Activated CD4-positive, CD25-positive, alpha-beta regulatory T cell treated with anti-CD3 and anti-CD28 coated beads, Interleukin-2, amount 50 U/mL, for 24 hours (primary cell): Measurements from ENCODE around the gene VWA5A.

ENCODE experiments used
- ATAC-seq, 2 donors: fragments of 150-1000 bp; cut with Tn5 transposase; one replicate each; pipeline ENCODE4 v1.10.0; 2021; ENCODE audit warnings: mild to moderate bottlenecking in 1 of 2, moderate library complexity in 1 of 2

The VWA5A gene, protein sequence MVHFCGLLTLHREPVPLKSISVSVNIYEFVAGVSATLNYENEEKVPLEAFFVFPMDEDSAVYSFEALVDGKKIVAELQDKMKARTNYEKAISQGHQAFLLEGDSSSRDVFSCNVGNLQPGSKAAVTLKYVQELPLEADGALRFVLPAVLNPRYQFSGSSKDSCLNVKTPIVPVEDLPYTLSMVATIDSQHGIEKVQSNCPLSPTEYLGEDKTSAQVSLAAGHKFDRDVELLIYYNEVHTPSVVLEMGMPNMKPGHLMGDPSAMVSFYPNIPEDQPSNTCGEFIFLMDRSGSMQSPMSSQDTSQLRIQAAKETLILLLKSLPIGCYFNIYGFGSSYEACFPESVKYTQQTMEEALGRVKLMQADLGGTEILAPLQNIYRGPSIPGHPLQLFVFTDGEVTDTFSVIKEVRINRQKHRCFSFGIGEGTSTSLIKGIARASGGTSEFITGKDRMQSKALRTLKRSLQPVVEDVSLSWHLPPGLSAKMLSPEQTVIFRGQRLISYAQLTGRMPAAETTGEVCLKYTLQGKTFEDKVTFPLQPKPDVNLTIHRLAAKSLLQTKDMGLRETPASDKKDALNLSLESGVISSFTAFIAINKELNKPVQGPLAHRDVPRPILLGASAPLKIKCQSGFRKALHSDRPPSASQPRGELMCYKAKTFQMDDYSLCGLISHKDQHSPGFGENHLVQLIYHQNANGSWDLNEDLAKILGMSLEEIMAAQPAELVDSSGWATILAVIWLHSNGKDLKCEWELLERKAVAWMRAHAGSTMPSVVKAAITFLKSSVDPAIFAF

DNA sequence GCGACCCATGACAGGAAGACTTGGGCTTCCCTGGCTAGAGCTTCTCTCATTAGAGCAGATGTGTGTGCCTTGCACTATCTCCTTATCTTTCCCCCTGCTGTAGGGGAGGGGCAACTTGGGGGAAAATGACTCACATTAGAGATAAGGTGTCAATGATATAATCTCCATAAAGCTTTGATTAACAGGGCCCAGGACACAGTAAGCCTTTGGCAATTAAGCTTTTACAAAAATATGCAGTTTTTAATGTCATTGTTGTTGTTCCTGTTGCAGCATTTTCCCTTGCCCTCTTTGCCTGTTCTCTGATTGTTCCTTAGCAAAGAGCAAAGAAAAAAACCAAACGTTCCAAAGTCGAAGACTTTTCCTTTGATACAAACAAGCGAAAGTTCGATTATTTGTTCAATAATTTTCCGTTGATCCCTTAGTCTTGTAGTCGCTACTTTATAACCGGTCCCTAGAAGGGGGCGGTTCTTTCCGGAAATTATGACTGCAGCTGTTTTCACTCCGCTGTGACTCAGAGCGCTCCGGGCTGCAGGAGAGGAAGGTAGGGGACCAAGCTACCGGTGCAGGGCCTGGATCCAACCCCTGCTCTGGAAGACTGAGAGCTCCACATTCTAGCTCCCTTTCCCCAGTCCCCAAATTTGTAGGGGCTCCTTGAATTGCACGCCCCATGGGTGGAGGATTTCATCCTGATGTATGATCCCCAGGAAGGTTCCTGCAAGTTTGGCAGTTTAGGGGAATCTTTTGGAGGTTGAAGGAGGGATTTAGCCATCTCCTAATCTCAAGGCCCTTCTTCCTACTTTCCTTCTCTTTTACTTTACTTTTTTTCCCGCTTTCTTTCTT, at the start of gene VWA5A:
VWA5A (plus strand) TSS at position 509 of the 840 bp plus-strand sequence. CDS start 2,062 bp downstream, outside the sequence.
- peak; percentile 100 for ATAC-seq

DNA sequence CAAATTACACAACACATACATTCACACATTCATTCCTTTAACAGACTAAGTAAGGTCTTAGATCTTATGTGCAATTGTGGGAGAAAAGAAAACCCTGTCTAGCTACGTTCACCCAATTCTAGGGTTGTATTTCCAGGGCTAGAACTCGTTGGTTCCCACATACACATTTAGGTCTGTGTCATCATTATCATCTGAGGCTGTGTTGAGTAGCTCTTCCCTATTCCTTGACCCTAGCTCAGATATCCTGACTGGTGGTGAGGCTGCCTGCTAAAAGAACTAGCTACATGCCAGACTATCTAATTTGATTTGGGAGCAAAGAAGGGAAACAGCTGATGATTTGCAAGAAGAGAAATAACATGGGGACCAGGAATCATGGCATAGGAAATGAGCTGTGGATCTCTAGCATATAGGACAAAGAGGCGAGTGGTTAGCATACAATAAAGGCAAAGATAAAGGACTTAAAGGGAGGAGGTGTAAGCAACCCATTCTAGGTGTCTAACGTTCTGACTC, 46.6 kb upstream of the VWA5A start:
- no peak for ATAC-seq

DNA sequence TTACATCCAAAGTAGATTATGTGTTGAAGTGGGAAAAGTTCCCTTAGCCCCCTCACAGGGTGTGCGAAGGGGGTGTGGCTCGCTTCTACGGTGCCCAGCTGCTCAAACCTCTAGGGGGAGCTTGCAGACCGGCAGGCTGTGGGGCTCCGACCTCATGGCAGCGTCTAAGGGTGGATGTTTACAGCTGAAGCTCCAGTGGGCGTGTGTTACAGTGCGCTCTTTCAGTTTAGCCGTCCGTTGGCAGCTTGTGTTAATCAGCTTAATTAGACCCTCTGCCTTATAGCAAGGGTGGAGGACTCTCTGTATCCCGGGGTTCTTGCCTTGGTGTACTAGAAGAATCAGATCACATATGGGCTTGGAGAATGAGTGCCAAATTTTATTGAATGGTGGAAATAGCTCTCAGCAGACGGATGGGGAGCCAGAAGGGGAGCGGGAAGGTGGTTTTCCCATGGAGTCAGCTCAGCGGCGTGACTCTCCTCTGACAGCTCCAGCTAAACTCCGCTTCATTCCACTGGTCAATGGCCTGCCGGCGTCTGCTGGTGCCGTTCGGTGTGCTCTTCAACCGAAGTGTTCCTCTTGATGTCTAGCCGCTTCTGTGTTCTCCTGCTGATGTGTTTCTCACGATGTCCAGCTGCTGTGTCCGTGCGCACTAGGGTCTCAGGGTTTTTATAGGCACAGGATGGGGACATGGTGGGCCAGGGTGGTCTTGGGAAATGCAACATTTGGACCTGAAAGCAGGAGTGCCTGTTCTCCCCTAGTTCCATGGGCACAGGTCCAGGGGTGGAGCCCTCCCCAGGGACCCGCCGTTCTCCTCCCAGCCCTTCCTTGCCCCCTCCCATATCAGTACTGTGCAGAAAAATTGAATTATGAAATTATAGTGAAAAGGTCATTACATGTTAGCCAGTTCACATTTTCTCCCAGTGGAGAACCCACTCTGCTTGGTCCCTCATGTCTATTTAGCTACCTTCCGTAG, 45.5 kb upstream of the VWA5A start:
- peak; percentile 72 to 77 for ATAC-seq

DNA sequence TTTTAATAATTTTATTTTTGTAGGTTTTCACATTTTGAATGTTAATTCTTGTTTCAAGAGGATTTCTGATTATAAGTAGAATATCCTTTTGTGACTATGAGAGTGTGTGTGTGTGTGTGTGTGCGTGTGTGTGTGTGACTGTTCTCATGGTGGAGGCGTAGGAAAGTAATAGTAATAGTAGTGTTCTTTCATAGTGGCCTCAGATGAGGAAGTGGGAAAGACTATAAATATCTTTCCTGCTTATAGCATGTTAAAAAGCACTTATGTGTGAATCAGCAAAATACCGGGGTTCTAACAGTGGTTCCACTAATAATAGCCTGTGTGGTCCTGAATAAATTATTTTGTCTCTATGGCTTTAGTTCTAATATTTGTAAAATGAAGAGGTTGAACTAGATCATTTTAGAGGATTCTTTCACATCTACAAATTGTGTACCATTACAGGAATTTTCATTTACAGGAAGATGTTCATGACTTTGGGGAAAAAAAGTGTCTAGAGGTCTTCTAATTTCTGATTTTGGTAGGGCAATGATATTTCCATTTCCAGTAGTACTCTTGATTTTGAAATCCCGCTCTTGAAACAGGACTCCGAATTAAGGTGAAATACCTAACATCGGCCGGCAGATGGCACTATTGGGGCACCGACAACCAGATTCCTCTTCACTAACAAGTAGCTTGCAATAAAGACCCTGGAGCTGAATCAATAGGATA, 44.2 kb upstream of the VWA5A start:
- ATAC-seq, result peak in 1 of 2 donors; percentile 58

DNA sequence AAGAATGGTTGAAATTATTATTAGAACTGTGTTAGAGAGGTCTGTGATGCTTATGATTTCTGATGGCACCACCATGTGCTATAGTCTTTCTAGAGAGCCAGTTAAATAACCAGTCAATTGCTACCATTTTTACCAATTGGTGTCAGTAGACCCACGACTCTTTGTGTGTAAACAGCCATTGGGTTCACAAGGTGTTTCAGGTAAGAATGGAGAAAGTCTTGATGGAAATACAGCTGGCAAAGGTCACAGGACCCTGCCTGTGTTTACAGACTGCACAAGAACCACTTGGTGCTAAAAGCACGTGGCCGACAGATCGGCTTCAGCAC, 43.7 kb upstream of the VWA5A start:
- no peak for ATAC-seq

DNA sequence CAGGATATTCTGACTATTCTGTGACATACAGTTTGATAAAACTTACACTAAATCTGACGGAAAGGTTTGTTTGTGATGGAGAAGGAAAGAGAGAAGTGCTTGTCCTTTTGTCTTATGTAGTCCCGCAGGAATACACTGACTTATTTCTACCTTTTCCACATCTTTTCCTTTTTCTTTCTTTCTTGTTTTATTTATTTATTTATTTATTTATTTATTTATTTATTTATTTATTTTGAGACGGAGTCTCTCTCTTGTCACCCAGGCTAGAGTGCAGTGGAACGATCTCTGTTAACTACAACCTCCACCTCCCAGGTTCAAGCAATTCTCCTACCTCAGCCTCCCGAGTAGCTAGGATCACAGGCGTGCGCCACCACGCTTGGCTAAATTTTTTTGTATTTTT, 43.1 kb upstream of the VWA5A start:
- ATAC-seq, result no peak

DNA sequence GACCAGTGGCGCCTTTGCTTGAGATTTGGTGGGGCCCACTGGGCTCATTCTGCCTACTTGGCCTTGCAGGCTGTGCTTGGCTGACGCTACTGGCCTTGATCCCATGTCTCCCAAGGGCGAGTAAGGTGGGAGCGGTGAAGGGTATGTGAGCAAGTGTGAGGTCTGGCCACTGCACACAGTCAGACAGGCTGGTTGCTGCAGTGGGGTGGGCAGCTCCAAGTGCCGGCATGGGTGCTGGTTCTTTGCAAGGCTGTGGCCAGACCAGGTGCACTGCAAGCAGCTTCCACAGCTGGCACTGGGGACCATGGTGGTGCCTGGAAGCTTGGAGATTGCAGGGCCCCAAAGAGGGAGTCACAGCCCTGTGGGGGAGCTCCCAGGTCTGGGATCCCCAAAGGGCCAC, 40.7 kb upstream of the VWA5A start:
- no peak for ATAC-seq

DNA sequence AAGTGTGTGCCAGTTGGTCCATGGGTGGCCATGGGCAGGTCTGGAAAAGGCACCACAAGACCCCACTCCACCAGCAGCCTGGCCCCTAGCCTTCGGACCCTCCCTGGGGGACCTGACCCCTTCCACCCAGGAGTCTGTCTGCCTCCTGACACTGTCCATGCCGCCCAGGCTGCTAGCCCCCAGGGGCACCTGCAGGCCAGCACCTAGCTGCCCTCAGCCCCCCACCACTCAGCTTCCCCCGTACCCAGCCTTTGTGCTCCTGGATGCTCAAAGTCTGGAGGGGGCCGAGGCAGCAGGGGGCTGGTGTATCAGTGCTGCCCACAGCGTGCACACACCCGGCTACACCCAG, 39.8 kb upstream of the VWA5A start:
- no peak for ATAC-seq

DNA sequence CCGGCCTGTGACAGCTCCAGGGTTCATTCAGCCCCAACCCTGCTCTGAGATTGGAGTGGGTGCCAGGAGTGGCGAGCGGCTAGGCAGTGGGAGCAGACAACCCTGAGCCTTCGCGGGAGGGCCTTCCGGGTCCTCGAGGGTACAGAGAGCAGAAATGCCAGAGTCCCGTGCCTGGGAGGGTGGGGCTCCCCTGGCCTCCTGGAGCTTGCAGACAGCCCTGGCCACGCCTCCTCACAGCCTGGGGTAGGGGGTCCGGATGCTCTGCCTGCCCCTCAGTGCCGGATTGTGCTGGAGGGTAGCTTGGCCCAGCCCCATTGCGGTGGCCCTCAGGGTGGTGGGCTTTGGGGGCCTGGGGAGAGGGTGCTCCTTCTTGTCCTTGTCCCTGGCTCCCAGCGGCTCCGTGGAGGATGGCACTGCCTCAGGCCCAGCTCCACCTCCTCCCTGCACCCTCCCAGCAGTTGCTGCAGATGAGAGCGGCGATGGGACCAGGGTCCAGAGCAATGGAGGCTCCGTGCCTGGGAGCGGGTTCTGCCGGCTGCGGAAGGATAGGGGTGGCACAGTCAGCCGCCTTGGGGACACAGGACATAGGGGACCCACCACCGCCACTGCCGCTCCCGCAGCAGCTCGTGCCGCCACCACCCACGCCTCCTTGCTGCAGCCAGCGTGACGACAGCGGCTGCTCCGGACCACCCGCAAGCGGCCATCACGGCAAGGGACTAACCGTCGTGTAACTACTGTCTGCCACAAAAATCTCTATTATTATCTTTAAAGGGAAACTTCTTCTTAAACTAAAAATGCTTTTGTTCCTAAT, 39.2 kb upstream of the VWA5A start:
- peak; percentile 7 to 42 for ATAC-seq

DNA sequence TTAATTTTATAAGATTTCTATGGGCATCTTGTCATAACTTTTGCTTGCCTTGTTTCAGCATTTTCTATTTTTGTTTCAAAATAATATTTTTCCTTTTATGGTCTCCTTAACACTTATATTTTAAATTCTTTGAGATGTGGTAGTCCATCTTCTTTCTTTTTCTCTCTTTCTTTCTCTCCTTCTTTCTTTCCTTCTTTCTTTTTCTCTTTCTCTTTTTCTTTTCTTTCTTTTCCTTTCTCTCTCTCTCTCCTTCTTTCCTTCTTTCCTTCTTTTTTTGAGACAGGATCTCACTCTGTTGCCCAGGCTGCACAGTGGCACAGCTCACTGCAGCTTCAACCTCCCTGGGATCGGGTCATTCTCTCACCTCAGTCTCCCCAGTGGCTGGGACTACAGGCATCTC, 38.0 kb upstream of the VWA5A start:
- ATAC-seq, result no peak

DNA sequence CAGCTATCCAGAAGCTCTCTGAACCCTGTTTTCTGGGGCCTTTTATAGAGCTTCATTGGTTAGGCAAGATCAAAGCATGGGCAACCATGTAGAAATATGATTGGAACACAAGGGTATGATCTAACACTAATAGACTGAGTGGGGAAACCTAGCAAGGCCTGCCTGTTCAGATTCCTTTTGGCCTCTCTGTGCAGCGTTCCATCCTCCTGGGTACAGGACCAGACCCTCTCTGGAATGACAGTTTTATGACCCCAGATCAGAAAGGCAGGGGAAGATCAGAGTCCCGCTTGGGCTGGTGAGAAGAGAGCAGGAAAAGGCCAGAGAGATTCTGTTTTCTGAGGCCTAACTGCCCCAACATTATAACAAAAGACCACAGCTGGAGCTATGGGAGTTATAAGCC, 36.7 kb upstream of the VWA5A start:
- no peak for ATAC-seq

DNA sequence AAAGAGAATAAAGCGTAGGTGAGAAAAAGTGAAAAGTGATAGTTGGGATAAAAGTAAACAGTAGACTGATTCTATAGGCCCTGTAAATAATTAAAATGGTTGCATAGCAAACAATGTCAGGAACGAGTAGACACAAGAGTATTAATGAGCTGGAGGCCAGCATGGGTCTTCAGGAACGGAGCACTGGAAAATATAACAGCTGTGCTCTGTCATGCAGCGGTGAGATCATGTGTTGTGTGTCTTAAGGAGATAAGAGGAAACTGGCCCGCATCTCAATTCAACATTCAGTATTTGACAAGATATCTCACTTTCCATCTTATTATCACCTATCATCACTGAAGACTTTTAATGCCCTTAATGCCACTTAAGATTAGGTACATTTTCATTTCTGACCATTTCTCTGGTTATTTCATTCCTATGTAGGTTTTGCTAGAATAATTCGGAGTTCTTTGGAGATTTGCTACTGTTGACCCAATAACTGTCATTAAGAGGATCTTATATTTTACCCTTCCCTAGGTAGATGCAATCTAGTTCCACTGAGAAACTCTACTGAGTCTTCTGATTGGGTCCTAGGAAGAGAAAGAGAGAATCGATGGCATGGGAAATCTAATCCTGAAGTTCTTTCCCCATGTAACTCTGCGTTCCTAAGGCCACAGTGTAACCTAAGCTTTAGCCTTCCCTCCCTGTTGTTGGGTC, 35.5 kb upstream of the VWA5A start:
- no peak for ATAC-seq

DNA sequence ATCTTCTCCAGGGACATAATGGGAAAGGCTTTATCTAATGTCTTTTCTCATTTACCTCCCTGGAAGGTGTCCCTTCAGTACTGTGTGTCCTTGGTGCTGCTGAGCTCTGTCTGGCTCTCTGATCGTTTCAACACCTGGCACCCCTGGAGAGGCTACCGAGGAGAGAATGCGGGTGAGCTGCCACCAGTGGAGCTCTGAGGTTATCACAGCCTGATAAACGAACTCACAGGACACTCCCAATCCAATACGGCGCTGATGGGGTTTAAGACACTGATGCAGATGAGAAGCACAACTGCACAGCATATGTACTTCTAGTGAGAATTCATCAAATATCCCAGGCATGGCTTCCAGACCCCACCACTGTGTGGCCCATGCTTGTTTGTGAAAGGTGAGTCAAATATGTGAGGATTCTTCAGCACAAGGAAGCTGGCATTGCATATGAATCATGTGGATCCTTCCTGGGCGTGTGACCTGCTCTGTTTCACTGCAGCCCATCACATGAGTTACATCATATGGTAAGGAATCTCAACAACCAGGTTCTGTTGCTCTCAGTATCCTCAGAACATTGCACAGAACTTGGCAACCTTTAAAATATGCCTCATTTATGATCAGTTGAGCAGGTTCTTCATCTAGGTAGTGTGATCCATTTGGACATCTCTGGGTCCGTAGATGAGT, 34.8 kb upstream of the VWA5A start:
- ATAC-seq, result no peak

DNA sequence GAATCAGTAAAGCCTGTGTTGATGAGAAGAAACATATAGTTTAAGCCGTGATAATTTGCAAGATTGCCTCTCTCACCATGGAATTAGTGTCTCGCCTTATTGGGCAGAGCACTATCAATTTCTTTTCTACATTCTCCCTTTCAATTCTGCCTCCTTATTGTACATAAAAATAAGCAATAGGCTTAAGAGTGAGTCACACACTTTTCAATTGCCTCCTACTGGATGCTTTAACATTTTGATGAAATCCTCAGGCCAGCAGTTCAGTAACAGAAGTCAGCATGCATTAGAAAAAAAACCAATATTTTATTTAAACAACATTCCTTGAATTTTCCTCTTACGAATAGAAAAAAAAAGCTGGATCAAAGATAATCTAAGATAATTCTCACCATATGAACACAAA, 33.8 kb upstream of the VWA5A start:
- no peak for ATAC-seq

DNA sequence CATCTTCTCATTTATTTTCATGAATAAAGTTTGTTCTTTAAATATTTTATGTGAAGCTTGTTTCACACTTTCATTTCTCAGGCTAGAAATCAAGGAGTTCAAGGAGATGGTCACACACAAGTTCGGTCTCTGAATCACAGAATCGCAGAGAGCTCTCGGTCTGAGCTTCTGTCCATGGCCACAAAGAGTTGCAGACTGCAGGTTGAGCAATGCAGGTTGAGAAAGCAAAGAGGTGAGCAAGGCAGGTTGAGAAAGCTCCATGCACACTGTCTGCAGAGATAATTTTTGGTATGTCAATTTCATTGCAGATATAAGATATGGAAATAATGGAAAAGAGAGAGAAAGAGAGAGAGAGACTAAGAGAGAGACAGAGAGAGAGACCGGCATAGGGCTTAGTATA, 32.9 kb upstream of the VWA5A start:
- ATAC-seq, result no peak

DNA sequence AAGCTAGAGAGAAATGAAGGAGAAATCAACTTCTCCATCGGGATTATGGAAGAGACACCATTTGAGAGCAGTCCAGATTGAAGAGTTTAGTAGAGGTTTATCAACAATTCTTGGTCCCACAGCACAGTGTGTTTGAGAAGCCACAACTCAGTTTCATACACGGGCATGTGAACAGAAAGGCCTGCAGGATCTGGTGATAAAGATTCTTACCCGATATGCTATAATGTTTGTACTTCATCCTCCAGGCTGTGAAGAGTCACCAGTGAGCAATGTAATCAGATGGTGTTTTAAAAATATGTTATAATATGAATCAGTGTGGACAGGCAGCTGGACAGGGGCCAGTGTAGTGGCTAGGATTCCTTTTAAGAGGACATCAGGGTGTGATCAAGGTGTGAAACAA, 29.7 kb upstream of the VWA5A start:
- no peak for ATAC-seq

DNA sequence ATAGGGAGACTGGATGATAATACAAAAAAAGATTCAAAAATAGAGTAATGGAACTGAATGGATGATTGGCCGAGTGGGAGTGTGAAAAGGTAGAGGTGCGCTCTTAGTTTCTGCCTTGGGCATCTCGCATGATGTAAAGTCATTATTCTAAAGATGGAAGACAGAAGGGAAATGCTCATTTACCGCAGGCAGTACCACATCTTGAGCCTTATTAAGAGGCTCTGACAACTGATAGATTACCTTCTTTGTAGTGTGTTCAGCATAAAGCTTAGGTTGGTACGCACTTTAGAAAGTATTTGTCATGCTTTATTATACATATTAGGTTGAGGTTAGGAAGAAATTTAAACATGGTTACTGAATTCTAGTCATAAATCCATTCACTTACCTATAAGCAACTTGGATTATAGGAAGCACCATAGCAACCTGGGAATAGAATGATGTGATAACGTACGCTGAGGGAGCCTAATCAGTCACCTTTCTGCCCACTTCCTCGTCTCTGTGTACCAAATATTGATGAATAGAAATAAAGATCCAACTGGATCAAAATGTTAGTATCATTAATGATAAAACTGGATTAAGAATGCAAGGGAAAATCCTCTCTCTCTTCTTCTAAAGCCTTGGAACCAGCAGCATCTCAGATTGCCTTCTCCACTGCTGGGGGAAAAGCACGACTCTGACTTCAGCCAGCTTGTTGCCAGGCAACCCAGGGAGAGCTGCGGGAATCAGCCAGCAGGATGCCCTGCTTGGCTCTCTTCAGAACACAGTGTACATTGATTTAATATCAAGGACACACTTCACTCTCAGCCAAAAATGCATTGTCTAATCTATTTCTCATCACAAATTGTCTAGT, 29.0 kb upstream of the VWA5A start:
- no peak for ATAC-seq

DNA sequence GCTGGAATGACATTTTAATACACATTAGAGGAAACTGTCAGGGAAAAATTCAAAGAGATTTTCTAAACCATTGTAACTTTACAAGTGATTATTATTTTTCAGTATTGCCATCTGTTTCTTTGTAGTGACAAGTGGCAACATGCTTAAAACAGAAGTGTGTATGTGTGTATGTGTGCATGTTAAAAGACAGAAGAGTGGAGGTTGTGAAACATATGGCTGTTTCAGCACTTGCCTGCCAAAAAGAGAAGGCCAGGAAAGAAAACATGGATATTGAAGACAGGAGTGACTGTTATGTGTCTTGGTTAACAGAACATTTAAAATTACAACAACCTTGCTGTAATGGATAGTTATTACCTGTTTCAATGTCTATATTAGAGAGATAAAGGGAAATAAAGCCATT, 24.3 kb upstream of the VWA5A start:
- no peak for ATAC-seq
